ENCODE measurements around the gene PPP4R3A. TPM values are rescaled to one million over a fixed set of nuclear protein-coding genes. Genes with fewer than 3 reads are reported as not detected.

The PPP4R3A gene
- total RNA-seq, 1 experiment from 2014 or later: 148 TPM

- Histone ChIP-seq H4K8ac (replicated peaks; ENCODE audit: insufficient read length, low read depth, low read length) (no peak overlapping the region), H3K14ac (ENCODE audit: insufficient read depth, low read length) (no peak overlapping the region), H3K79me2 (ENCODE audit: insufficient read depth, low read length) (no peaks in the 10 kb centered on the region), H2BK20ac (ENCODE audit: low read depth, low read length, poor library complexity, severe bottlenecking) (no peak overlapping the region), H3K27me3 (ENCODE audit: insufficient read depth, low read length) (no peaks in the 10 kb centered on the region), H2BK5ac (ENCODE audit: insufficient read length, low read length) (no peak overlapping the region), H3K9me3 (ENCODE audit: control insufficient read depth, low read depth, low read length) (no peaks in the 10 kb centered on the region), H3K4me2 (ENCODE audit: insufficient read depth, insufficient read length, low read length) (no peak overlapping the region), H3T11ph (ENCODE audit: low read length) (no peak overlapping the region), H2BK15ac (ENCODE audit: low read depth, low read length) (no peak overlapping the region), H3K18ac (ENCODE audit: insufficient read length, low read depth, low read length) (no peak overlapping the region), H3K9ac (ENCODE audit: extremely low read depth, insufficient read length, low read length) (no peak overlapping the region), H2AFZ (ENCODE audit: low read length) (no peak overlapping the region), H3K27ac (ENCODE audit: insufficient read length, low read depth, low read length) (no peak overlapping the region), H3K4me1 (ENCODE audit: insufficient read depth, low read length) (no peaks in the 10 kb centered on the region), H4K20me1 (ENCODE audit: control insufficient read depth, insufficient read depth, insufficient read length) (no peaks in the 10 kb centered on the region), H2BK120ac (ENCODE audit: low read depth, low read length, poor library complexity, severe bottlenecking) (no peak overlapping the region), H4K5ac (ENCODE audit: insufficient read length, low read depth, low read length) (no peak overlapping the region), H3K23ac (ENCODE audit: insufficient read length, low read depth, low read length) (no peak overlapping the region), H2BK12ac (ENCODE audit: insufficient read length, low read depth, low read length) (no peak overlapping the region), H3K4ac (ENCODE audit: low read depth, low read length) (no peak overlapping the region), H4K91ac (ENCODE audit: insufficient read length, low read depth, low read length) (no peak overlapping the region), H3K79me1 (ENCODE audit: insufficient read depth, low read depth, low read length, poor library complexity, severe bottlenecking) (no peaks in the 10 kb centered on the region), H3K23me2 (ENCODE audit: insufficient read length, low read depth, low read length, poor library complexity, severe bottlenecking) (no peaks in the 10 kb centered on the region), H2AK5ac (ENCODE audit: insufficient read length, low read length) (no peak overlapping the region), H3K56ac (ENCODE audit: insufficient read length, low read depth, low read length) (no peak overlapping the region)
- DNase-seq: no peak
- Mint-ChIP-seq H3K36me3 (ENCODE audit: insufficient read depth in 1 of 3, low read depth in 3 of 3) (no peaks in the 10 kb centered on the region), H3K4me1 (no peaks in the 10 kb centered on the region), H3K27ac (no peak overlapping the region), H3K4me3 (no peak overlapping the region), H3K27me3 (ENCODE audit: low read depth) (peaks cover 23% of the 10 kb centered on the region), H3K9me3 (peaks cover 0 to 2% of the 10 kb centered on the region in 2 experiments; a peak in 2 of 5 replicates)
- TF ChIP-seq CTCF (conservative IDR thresholded peaks at IDR 0.05): peak; percentile 28; the same call in 2 of the 3 replicates
- WGBS (ENCODE audit: extremely low coverage, insufficient read length, low lambda C conversion rate): no CpG with 5 or more reads among the region's 3 CpGs
Observed at GRCh38 chr14:91523972-91524371, 13.9 kb upstream of the PPP4R3A start.
